Adrenal gland (tissue), 5 donors: ENCODE data around the gene ARHGDIA.

Experiments
- CTCF ChIP-seq, 6 experiments: fragments of 450-650 bp in 4 of 6; fragments of 200-600 bp in 2 of 6; sonication (generic) in 1 of 6; IDR thresholded peaks; 1 replicate in 5 of 6; 2 replicates in 1 of 6; pipeline versions ENCODE4 v1.5.1 to v1.8.0; 2016 to 2021; ENCODE audit warnings: antibody characterized with exemption in 6 of 6, mild to moderate bottlenecking in 2 of 6, moderate library complexity in 1 of 6
- POLR2A ChIP-seq, 2 donors: fragments of 450-650 bp; IDR thresholded peaks; one replicate each; pipeline ENCODE4 v1.6.1; 2017; ENCODE audit warnings: antibody characterized with exemption in 2 of 2, mild to moderate bottlenecking in 2 of 2, moderate library complexity in 1 of 2
- donor health status: DM: no; HTN: no; CAD: no.

- TF ChIP-seq POLR2A (IDR thresholded peaks at IDR 0.05) (no peak), CTCF (IDR thresholded peaks at IDR 0.05) (no peak)
Measured at GRCh38 chr17:81888988-81889595, 18.0 kb upstream of the ARHGDIA start.
